ENCODE results near the gene PRKCH.

Gene PRKCH

DNA sequence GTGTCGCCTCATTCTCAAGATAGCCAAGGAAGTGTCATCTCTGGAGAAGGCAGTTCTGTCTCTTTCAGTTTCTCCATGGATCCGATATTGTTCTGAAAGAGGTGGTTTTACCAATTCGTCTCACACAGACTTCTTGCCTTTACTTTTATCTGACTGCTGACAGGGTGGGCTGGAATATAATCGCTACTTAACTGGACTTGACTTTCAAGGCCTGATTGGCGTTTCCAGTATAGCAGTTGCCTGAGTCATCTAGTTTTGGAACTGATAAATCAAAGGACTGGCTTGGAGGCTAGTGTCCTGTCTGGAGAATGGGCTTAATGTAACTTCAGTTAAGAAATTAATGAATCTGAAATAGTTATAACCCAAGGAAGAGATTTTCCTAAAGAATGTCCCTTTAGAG lies 21.6 kb downstream of the PRKCH start:
- Histone ChIP-seq H3K4me3 (replicated peaks; ENCODE audit: insufficient read depth, low read length) (no peak overlapping the region), H3K27me3 (ENCODE audit: insufficient read depth, poor library complexity, severe bottlenecking) (no peaks in the 10 kb centered on the region), H3K27ac (replicated peaks) (no peak overlapping the region)
- no peak for DNase-seq (ENCODE audit: low read depth in 1 of 2, low spot score in 1 of 2)
- TF ChIP-seq POLR2AphosphoS5 (IDR thresholded peaks at IDR 0.05; ENCODE audit: low read depth) (no peak), SPI1 (IDR thresholded peaks at IDR 0.05; ENCODE audit: borderline replicate concordance, low read depth) (no peak), CTCF (IDR thresholded peaks at IDR 0.05; ENCODE audit: insufficient read depth, low read length) (no peak)
- TF ChIP-seq, protein P1, sequence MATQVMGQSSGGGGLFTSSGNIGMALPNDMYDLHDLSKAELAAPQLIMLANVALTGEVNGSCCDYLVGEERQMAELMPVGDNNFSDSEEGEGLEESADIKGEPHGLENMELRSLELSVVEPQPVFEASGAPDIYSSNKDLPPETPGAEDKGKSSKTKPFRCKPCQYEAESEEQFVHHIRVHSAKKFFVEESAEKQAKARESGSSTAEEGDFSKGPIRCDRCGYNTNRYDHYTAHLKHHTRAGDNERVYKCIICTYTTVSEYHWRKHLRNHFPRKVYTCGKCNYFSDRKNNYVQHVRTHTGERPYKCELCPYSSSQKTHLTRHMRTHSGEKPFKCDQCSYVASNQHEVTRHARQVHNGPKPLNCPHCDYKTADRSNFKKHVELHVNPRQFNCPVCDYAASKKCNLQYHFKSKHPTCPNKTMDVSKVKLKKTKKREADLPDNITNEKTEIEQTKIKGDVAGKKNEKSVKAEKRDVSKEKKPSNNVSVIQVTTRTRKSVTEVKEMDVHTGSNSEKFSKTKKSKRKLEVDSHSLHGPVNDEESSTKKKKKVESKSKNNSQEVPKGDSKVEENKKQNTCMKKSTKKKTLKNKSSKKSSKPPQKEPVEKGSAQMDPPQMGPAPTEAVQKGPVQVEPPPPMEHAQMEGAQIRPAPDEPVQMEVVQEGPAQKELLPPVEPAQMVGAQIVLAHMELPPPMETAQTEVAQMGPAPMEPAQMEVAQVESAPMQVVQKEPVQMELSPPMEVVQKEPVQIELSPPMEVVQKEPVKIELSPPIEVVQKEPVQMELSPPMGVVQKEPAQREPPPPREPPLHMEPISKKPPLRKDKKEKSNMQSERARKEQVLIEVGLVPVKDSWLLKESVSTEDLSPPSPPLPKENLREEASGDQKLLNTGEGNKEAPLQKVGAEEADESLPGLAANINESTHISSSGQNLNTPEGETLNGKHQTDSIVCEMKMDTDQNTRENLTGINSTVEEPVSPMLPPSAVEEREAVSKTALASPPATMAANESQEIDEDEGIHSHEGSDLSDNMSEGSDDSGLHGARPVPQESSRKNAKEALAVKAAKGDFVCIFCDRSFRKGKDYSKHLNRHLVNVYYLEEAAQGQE (IDR thresholded peaks at IDR 0.05; ENCODE audit: insufficient replicate concordance, low read depth) = no peak

GRCh38 chr14:61343471-61343870 lies 22.1 kb downstream of the PRKCH start:
- H3K27me3 ChIP-seq (ENCODE audit: insufficient read depth, poor library complexity, severe bottlenecking) = no peaks in the 10 kb centered on the region
- H3K4me3 ChIP-seq (replicated peaks; ENCODE audit: insufficient read depth, low read length) = no peak overlapping the region
- DNase-seq (ENCODE audit: low read depth in 1 of 2, low spot score in 1 of 2) = no peak
- TF ChIP-seq POLR2AphosphoS5 (IDR thresholded peaks at IDR 0.05; ENCODE audit: low read depth) = no peak
- TF ChIP-seq SPI1 (IDR thresholded peaks at IDR 0.05; ENCODE audit: borderline replicate concordance, low read depth) = no peak
- TF ChIP-seq, protein P1 (IDR thresholded peaks at IDR 0.05; ENCODE audit: insufficient replicate concordance, low read depth) = no peak
- TF ChIP-seq GABPA (IDR thresholded peaks at IDR 0.05; ENCODE audit: low read depth) = no peak
- TF ChIP-seq CTCF (IDR thresholded peaks at IDR 0.05; ENCODE audit: insufficient read depth, low read length) = no peak
- no peak overlapping the region for H3K27ac ChIP-seq (replicated peaks)

DNA sequence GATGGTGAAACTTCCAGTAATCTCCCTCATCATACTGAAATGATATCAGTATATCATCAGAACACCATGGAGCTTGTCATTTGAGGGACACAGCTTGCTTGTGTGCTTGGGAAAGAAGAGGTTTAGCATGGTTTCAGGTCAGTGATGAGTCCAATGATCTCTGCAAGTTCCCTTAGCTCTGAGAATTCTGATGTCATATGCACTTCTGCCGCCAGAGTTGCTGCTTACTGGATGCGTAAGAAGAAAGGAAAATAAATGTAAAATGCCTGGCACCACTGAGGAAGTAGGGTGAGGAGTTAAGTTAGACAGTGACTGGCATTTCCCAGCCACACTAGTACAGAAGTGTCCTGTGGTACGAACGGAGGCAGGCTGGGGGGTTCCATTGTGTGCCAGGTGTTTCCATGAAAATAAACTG lies 22.6 kb downstream of the PRKCH start:
- Histone ChIP-seq H3K27ac (replicated peaks) (no peak overlapping the region), H3K4me3 (replicated peaks; ENCODE audit: insufficient read depth, low read length) (no peak overlapping the region), H3K27me3 (ENCODE audit: insufficient read depth, poor library complexity, severe bottlenecking) (no peaks in the 10 kb centered on the region)
- no peak for DNase-seq (ENCODE audit: low read depth in 1 of 2, low spot score in 1 of 2)
- TF ChIP-seq, protein P1 (IDR thresholded peaks at IDR 0.05; ENCODE audit: insufficient replicate concordance, low read depth) = no peak
- TF ChIP-seq POLR2AphosphoS5 (IDR thresholded peaks at IDR 0.05; ENCODE audit: low read depth) (no peak), GABPA (IDR thresholded peaks at IDR 0.05; ENCODE audit: low read depth) (no peak), CTCF (IDR thresholded peaks at IDR 0.05; ENCODE audit: insufficient read depth, low read length) (no peak)
